ENCODE data around the gene CDCA3.
"Not testable (repeated sequence)": the region's sequence is repeated elsewhere in the genome, so short reads cannot be mapped to it uniquely, and the experiment has no call there.

The CDCA3 gene

DNA sequence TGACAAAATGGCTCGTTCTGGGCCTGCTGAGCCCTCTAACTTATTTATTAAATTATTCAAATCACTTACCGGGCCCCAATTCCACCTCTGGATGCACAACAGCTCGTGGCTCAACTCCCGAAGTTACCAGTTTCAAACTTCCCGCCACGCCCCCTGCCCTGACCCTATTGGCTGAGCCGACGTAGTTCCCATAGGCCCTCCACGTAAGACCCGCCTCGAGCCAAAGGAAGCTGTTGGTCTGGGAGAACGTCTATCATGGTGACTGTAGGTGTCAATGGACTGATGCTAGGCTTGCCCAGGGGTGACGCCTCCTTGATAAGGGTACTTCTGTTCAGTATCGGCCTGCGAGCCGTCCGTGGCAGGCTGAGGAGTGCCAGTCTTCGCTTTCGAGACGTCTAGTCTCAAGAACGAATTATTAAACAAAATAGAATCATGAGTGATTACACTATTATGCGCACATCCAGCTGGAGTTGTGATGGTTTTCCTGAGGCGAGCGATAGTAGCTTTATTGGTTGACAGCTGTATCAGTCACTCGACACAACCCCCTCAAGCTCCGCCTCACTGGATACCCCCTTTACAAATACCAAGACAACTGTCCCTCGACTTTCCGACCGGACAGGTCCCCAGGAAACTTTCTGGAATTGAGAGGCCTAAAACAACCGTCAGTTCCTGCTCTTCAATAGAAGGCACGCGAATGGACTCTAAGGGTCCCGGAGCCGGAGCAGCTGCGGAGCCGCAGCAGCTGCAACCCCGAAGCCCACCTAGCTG, at the start of gene CDCA3:
Gene CDCA3 (minus strand): TSS at position 134 of the 768 bp plus-strand sequence. CDS start 334 bp downstream, outside the sequence.
- DNase-seq = peak; percentile 99

DNA sequence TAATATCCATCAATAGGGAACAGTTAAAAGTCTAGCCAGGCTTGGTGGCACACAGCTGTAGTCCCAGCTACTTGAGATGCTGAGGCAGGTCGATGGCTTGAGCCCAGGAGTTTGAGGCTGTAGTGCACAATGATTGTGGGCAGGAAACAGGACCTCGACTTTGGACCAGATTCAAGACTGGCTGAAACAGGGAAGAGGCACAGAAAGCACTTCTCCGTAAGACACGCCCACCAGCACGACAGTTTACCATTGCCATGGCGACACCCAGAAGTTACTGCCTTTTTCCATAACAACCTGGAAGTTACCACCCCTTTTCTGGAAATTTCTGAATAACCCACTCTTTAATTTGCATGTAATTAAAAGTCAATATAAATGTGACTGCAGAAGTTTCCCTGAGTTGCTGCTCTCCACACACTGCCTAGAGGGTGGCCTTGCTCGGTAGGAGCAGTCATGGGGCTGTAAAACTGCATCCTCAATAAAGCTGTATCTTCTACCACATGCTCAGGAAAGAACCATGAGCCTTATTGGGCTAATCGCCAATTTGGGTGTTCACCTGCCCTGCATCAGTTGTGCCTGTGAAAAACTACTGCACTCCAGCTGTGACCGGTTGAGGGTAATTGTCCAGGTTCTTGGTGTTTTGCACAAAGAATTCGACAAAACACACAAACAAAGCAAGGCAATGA, 48.9 kb upstream of the CDCA3 start:
- DNase-seq = peak; percentile 12

DNA sequence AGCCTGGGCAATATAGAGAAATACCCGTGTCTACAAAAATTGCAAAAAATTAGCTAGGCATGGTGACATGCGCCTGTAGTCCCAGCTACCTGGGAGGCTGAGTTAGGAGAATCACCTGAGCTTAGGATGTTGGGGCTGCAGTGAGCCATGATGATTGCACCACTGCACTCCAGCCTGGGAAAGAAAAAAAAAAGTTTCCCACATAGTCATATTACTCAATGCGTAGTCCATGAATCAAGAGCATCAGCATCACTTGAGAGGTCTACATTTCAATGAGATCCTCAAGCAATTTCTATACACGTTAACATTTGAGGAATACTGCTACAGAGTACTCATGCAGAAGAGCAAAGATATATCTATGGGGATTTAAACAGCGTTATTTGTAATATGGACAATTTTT, 48.3 kb upstream of the CDCA3 start:
- no peak for DNase-seq

DNA sequence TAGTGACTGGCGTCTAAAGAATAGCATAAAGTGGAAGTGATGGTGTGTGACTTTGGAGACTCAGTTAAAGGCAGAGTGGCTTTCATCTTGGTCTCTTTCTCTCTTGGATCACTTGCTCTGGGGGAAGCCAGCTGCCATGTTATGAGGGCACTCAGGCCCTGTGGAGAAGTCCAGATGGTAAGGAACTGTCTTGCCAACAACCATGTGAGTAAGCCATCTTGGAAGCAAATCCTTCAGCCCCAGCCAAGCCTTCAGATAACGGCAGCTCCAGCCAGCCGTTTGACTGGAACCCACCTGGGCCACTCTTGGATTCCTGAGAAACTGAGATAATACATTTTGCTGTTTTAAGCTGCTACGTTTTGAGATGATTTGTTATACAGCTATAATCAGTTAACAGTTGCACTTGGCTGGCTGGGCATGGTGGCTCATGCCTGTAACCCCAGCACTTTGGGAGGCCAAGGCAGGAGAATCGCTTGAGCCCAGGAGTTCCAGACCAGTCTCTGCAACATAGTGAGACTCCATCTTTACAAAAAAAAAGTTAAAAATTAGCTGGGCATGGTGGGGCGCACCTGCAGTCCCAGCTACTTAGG, 45.9 kb upstream of the CDCA3 start:
- DNase-seq = no peak

DNA sequence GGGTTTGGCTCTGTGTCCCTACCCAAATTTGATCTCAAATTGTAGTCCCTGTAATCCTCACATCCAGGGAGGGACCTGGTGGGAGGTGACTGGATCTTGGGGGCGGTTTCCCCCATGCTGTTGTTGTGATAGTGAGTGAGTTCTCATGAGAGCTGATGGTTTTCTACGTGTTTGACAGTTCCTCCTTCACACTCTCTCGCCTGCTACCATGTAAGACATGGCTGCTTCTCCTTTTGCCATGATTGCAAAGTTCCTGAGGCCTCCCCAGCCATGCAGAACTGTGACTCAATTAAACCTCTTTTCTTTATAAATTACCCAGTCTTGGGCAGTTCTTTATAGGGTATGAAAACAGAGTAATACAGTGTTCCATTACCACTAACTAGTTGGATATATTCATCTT, 43.2 kb upstream of the CDCA3 start:
- no peak for DNase-seq

DNA sequence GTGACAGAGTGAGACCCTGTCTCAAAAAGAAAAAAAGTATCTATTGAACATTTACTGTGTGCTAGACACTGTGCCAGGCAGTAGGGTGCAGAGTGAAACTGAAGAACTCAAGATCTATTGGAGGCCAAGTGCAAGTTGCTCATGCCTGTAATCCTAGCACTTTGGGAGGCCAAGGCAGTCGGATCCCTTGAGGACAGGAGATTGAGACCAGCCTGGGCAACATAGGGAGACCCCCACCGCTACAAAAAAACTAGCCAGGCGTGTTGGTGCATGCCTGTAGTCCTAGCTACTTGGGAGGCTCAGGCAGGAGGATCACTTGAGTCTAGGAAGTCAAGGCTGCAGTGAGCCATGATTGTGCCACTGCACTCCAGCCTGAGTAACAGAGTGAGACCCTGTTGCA, 41.6 kb upstream of the CDCA3 start:
- DNase-seq = not testable (repeated sequence)

DNA sequence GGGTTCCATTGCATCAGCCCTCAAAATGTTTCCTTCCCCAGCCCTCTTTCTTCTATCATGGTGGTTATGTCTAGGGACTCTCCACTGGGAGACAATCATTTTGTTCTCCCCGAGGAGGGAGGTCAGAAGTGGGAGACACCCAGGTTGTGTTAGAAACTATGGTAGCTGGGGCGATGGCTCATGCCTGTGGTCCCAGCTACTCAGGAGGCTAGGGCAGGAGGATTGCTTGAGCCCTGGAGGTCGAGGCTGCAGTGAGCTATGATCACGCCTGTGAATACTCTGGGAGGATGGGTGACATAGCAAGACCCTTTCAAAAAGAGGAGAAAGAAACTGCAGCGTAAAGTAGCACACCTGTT, 40.5 kb upstream of the CDCA3 start:
- no peak for DNase-seq

DNA sequence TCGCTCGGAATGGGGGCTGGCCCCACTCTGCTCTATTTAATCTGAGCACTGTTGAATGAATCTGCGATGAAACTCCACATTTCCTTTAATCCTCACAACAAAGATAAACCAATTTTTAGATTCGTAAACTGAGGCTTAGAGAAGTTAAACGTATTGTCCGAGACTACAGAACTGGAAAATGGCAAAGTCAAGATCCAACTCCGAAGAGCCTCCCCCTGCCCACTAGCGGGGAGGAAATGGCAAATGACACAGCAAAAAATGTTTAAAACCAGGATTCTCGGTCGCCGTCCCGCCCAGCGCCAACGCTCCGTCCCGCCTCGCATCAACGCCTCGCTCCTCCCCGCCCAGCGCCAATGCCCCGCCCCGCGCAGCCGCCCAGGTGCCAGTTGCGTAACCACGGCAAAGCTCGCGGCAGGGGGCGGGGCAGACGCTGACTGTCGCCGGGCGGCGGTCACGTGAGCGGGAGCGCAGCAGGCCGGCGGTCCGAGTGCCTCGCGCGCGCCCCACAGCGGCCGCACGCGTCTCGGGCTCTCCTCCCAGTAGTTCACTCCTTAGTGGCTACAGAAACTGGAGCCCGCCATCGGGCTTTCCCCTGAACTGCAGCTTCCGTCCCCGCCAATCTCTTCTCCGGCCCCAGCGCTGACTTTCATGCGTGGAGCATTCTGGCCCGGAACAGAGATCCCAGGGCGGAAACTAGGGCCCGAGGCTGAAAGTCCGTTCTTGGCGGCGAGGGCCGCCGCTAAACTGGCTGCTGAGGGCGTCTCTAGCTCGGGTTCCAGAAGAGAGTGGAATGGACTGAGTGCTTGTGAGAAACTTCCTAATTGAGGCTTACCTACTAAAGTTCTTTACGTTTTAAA, 39.9 kb upstream of the CDCA3 start:
- peak; percentile 96 for DNase-seq

DNA sequence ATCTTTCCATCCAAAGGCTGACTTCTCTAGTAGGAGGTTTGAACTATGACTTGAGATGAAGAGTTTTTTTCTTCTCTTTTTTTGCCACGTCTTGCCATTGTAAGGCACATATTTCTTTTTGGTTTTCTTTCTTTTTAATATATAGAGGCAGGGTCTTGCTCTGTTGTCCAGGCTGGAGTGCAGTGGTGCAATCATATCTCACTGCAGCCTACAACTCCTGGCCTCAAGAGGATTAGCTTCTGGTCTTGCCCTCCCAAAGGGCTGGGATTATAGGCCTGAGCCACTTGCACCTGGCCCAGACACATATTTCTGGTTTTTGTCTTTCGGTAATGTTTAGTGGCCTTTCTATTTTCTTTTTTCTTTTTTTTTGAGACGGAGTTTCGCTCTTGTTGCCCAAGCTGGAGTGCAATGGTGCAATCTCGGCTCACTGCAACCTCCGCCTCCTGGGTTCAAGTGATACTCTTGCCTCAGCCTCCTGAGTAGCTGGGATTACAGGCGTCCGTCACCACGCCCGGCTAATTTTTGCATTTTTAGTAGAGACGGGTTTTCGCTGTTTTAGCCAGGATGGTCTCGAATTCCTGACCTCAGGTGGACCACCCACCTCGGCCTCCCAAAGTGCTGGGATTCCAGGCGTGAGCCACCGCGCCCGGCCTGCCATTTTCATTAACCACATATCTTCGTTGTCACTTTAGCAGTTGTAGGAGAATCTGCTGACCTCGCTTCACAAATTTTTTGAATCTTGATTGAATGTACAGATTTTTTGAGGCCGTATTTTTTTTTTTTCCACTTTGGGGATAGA, 38.9 kb upstream of the CDCA3 start:
- DNase-seq = not testable (repeated sequence)

DNA sequence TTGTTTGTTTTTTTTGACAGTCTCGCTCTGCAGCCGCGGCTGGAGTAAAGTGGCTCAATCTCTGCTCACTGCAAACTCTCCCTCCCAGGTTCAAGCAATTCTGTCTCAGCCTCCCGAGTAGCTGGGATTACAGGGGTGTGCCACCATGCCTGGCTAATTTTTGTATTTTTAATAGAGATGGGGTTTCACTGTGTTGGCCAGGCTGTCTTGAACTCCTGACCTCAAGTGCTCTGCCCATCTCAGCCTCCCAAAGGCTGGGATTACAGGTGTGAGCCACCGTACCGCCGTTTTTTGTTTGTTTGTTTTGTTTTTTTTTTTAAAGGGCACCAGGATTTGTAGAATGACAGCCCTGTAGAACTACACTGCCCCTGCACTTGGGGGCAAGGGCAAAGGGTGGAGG, 37.7 kb upstream of the CDCA3 start:
- not testable (repeated sequence) for DNase-seq

DNA sequence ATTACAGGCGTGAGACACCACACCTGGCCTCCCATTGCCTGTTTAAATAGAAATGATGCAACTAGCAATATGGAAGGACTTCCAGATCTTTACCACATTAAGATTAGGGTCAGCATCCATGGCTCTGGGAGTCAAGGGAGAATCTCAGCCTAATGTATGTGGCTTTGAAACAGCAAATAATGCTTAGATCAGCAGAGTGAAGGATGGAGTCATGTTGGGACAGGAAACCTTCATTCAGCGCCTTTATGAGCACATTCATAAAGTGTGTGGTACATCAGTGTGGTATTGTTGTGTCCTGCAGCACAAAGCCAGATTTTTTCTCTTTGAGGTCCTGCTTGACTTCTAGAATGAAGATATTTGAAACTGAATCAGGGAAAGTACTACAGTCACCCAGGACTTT, 37.3 kb upstream of the CDCA3 start:
- DNase-seq = no peak

DNA sequence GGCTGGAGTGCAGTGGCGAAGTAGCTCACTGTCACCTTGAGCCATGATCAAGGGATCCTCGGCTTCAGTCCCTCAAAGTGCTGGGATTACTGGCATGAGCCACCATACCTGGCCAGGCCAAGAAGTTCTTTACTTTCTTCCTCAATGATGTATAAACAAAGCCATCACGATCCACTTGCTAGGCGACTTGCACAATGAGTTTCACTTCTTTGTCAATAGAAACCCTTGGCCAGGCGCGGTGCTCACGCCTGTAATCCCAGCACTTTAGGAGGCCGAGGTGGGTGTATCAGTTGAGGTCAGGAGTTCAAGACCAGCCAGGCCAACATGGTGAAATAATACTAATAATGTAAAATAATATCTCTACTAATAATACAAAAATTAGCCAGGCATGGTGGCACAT, 36.4 kb upstream of the CDCA3 start:
- DNase-seq = no peak

DNA sequence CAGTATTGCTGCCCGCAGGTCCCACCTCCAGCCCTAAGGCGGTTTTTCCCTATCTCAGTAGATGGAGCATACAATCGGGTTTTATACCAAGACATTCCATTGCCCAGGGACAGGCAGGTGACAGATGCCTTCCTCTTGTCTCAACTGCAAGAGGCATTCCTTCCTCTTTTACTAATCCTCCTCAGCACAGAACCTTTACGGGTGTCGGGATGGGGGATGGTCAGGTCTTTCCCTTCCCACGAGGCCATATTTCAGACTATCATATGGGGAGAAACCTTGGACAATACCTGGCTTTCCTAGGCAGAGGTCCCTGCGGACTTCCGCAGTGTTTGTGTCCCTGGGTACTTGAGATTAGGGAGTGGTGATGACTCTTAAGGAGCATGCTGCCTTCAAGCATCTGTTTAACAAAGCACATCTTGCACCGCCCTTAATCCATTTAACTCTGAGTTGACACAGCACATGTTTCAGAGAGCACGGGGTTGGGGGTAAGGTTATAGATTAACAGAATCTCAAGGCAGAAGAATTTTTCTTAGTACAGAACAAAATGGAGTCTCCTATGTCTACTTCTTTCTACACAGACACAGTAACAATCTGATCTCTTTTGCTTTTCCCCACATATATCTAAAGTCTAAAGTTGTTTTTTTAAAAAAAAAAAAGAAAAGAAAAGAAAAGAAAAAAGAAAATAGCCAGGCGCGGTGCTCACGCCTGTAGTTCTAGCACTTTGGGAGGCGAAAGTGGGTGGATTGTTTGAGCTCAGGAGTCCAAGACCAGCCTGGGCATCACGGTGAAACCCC, 35.3 kb upstream of the CDCA3 start:
- not testable (repeated sequence) for DNase-seq

DNA sequence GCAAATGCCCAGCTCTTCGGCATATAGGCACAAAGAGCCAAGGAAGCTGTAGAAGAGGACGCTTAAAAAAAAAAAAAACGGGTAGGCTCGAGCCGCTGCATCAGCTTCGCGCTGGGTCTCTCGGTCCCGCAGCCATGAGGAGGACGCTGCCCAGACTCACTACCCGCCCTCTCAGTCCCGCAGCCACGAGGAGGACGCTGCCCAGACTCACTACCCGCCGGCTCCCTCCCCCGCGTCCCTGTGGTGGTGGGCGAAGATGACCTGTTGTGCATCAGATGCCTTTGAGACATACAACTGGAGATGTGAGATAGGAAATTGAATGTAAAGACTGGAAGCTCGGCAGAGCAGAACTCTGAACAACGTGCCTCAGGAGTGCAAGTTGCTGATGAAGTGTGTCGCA, 33.5 kb upstream of the CDCA3 start:
- DNase-seq = no peak

DNA sequence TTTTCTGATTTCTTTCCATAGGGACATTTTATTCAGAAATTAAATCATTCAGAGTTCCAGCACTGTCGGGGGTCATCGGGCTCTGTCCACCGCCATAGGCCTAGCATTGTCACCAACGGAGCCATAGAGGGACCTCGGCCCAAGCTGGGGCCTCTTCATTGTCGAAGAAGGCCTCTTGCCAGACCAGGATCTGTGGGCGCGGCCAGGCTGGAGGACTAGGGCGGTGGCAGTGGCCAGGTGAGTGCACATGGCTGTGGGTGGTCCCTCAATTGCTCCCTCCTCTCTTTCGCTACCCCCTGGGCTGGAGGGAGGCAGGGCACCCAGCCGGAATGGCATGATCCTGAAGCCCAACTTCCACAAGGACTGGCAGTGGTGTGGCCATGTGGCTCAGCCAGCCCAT, 32.6 kb upstream of the CDCA3 start:
- DNase-seq = no peak

DNA sequence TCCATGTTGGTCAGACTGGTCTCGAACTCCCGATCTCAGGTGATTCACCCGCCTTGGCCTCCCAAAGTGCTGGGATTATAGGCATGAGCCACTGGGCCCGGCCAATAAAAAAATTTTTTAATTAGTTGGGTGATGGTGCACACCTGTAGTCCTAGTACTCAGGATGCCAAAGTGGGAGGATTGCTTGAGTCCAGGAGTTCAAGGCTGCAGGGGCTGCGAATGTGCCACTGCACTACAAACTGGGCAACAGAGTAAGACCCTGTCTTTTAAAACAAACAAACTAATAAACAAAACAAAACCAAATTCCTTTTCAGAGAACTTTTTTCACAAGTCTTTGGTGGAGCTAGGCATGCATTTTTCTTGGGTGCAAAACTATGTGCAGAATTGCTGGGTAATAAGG, 32.2 kb upstream of the CDCA3 start:
- DNase-seq = no peak

DNA sequence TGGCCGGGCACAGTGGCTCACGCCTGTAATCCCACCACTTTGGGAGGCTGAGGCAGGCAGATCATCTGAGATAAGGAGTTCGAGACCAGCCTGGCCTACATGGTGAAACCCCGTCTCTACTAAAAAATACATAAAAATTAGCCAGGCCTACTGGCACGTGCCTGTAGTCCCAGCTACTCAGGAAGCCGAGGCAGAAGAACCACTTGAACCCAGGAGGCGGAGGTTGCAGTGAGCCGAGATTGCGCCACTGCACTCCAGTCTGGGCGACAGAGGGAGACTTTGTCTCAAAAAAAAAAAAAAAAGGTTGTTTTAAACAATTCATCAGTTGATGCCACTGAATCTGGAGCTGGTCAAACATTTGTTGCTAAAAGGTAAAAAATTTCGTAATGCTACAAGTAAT, 28.7 kb upstream of the CDCA3 start:
- not testable (repeated sequence) for DNase-seq

DNA sequence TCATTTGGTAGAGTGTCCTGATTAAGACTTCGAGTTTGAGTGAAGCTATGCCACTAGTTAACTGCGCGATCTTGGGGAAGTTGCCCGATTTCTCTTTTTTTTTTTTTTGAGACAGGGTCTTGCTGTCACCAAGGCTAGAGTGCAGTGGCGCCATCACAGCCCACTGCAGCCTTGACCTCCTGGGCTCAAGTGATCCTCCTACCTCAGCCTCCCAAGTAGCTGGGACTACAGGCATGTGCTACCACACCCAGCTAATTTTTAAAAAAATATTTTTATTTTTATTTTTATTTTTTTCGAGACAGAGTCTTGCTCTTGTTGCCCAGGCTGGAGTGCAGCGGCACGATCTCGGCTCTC, 22.9 kb upstream of the CDCA3 start:
- DNase-seq = not testable (repeated sequence)

DNA sequence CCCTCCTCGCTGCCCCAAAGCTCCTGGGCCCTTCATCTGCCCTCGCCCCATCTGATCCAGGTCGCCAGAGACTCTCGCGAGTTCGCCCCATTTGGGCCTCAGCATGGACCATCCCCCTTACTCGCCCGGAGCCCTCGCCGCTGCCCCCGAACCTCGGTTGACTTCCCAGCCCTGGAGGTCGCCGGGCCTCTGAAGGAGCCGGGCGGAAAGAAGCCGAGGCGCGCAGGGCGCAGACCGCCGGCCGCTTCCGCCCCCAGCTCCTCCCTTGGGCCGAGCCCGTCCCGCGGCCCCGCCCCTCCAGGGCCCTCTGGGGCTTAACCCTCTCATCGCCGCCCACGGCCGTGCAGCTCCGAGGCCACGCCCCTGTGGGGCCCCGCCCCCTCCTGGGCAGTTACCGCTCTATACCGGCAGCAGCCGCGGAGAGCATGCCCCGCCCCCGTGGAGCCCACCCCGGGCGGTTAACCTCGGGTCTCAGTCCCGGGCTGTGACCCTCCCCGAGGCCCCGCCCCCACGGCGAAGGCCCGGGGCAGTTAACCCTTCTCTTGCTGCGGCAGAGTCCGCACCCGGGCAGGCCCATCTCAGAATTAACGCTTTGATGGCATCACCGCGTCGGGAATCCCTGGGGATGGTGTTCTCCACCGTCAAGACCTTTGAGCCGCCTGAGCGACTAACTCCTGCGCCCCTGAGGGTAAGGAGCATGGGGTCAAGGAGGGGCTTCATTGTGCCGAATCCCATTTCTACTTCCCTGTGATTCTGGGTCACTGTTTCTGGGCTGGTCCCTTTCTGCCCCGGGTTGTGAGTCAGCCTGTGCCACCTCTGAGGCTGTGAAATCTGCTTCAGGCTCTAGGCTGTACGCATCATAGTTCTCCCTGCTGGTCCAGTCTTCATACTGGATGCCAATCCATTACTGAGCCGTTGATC, 22.3 kb upstream of the CDCA3 start, which contains the start of gene SPSB2:
Gene SPSB2 (minus strand): TSS at position 210 of the 921 bp plus-strand sequence. CDS start 402 bp downstream, outside the sequence.
- peak; percentile 93 for DNase-seq

Measured in fibroblast of upper back skin (primary cell).